ENCODE results near the gene ARMH1. TPM values are rescaled to one million over a fixed set of nuclear protein-coding genes. Genes with fewer than 3 reads are reported as not detected.

Gene ARMH1
- total RNA-seq, 8 experiments from 2014 or later: 3.4 to 20.8 (median 6.0) TPM

DNA sequence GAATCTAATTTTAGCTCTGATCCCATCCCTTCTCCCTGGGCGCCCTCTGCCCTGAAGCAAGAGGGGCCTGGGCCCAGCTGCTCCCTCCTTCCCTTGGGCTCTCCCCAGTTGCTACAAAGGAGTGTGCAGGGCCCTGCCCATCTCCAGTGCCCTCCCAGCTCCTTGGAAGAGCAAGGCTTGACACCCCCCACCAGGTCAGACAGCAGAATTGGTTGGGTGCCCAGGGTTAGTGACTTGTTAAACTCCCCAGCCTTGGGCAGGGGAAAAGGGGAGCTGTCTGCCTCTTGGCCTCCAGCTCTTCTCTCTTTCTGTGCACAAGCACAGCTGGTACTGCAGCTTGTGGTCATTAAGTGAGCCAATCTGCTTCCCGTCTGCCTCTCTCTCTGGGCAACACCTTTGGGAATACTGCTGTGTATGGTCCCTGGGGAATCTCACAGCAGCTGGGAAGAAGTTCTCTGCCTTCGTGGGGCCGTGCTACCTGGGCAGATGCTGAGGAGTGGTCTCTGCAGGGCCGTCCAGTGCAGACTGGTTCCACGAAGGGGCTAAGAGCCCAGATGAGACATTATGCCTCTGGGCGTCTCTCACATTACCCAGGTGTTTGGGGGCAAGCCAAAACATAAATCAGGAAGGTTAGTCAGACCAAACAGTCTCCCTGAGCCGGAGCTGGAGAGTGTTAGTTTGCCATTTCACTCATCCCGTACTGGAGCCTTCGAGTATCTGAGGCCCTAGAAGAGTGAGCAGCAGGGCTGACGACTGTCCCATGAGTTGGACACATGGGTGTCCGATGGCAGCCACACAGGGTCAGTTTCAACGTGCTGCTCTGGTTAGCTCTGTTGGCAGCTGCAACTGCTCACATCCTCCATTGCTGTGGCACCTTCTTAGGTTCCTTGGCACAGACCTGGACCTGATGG, 37.6 kb upstream of the ARMH1 start:
- Histone ChIP-seq H3K4me1 (replicated peaks in 1 of 2) (peaks cover 56 to 83% of the 10 kb centered on the region in 2 donors), H3K4me3 (no peak overlapping the region), H3K27ac (peak overlapping the region; percentile 63 to 77)
- ATAC-seq (replicated peaks in 6 of 8): peak in 5 of 8 experiments; percentile 7 to 20 (median 18)
- 60 to 100% (median 80%) methylated on average over 1 to 13 of the region's 13 CpGs; no CpG with 5 or more reads in 4 of the 10 experiments for WGBS, 10 experiments
- in situ Hi-C loops (cut with MboI; ENCODE audit: low pct_unique_long_range_greater_than_20kb in 2 of 9, low sequenced_read_pairs in 9 of 9, unreplicated experiment in 9 of 9): loop anchor here in 4 of 9 experiments (25.0 kb wide), 2 partner anchors 225 to 425 kb away; partner anchors contain the start of genes RNF220 (in 4 of the 4) and DMAP1 (in 1 of the 4)

DNA sequence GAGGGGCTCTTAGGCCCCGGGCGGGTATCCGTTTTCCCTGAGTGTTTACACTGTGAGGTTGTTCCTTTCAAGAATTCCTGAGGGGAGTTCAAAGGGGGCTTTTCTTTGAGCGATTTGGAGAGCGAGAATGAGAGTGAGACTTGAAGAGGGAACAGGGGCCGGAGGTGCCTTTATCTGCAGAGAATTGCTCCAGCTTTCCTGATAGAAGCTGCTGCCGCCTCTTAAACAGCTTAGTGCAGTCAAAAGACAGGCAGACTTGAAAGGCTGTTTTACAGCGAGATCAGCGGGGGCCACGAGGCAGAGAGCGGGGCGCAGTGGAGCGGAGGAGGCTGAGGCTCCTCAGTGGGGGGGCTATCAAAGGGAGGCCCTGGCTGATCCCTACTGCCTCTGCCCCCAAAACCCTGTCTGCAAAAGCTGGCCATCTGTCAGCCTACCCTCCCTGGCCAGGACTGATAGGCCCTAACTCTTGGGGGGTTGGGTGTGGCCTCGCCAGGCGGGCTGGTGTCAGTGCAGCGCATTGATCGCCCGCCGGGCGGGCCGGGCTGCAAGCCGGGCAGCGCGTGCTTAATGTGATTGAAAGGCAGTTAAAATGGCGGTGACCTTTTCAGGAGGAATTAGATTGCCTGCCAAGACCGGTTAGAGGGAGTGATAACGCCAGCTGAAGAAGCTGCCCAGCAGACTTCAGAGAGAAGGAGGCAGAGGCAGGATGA, 36.7 kb upstream of the ARMH1 start:
- peak overlapping the region; percentile 43 to 77 for H3K27ac ChIP-seq
- 66 to 100% (median 91%) methylated on average over 2 to 21 of the region's 27 CpGs; no CpG with 5 or more reads in 2 of the 10 experiments for WGBS, 10 experiments
- peak in 5 of 8 experiments; percentile 17 to 55 (median 25) for ATAC-seq (replicated peaks in 6 of 8)

DNA sequence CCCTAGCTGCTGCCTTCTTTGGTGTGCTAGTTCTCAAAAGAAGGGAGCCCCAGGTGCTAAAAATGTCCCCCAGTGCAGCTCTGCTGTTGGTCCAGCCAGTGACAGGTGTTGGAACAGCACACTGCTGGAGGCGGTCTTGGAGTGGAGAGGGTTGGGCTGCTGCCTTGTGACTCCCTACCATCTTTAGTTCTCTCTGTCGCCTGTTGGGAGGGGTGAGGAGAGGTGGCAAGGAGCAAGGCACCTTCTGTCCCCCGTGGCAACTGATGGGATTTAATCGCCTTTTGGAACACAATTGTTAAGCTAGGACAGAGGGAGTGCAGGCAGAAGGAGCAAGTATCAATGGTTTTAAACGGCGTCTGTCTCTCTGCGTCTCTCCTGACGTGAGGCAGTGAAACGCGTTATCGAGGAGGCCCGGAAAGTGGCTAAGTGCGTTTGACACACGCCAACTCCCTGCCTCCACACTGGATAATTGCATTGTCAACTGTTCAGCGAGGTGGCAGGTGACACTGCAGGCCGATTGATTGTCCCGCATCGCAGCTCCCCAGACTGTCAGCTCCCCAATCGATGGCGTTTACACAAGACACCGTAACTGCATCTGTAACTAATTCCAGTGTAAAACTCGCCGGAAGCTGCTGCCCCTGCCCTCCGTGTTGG, 34.2 kb upstream of the ARMH1 start:
- H3K4me3 ChIP-seq: no peak overlapping the region
- WGBS, 10 experiments: 70 to 100% (median 88%) methylated on average over 1 to 24 of the region's 24 CpGs; no CpG with 5 or more reads in 1 of the 10 experiments
- peak in 4 of 8 experiments; percentile 5 to 31 (median 25) for ATAC-seq (replicated peaks in 6 of 8)
- H3K27ac ChIP-seq: peak overlapping the region; percentile 26 to 31
- peaks cover 63 to 87% of the 10 kb centered on the region in 2 donors for H3K4me1 ChIP-seq (replicated peaks in 1 of 2)
- in situ Hi-C loops (cut with MboI; ENCODE audit: low pct_unique_long_range_greater_than_20kb in 2 of 9, low sequenced_read_pairs in 9 of 9, unreplicated experiment in 9 of 9): loop anchor here in 4 of 9 experiments (25.0 kb wide), 2 partner anchors 228 to 428 kb away; partner anchors contain the start of genes RNF220 (in 4 of the 4) and DMAP1 (in 1 of the 4)

More for the DNA sequence above, 36.7 kb upstream of the ARMH1 start:
- H3K4me1 ChIP-seq (replicated peaks in 1 of 2): peaks cover 51 to 78% of the 10 kb centered on the region in 2 donors
- no peak overlapping the region for H3K4me3 ChIP-seq
- in situ Hi-C loops (cut with MboI; ENCODE audit: low pct_unique_long_range_greater_than_20kb in 2 of 9, low sequenced_read_pairs in 9 of 9, unreplicated experiment in 9 of 9): loop anchor here in 4 of 9 experiments (25.0 kb wide), 2 partner anchors 226 to 426 kb away; partner anchors contain the start of genes RNF220 (in 4 of the 4) and DMAP1 (in 1 of the 4)

DNA sequence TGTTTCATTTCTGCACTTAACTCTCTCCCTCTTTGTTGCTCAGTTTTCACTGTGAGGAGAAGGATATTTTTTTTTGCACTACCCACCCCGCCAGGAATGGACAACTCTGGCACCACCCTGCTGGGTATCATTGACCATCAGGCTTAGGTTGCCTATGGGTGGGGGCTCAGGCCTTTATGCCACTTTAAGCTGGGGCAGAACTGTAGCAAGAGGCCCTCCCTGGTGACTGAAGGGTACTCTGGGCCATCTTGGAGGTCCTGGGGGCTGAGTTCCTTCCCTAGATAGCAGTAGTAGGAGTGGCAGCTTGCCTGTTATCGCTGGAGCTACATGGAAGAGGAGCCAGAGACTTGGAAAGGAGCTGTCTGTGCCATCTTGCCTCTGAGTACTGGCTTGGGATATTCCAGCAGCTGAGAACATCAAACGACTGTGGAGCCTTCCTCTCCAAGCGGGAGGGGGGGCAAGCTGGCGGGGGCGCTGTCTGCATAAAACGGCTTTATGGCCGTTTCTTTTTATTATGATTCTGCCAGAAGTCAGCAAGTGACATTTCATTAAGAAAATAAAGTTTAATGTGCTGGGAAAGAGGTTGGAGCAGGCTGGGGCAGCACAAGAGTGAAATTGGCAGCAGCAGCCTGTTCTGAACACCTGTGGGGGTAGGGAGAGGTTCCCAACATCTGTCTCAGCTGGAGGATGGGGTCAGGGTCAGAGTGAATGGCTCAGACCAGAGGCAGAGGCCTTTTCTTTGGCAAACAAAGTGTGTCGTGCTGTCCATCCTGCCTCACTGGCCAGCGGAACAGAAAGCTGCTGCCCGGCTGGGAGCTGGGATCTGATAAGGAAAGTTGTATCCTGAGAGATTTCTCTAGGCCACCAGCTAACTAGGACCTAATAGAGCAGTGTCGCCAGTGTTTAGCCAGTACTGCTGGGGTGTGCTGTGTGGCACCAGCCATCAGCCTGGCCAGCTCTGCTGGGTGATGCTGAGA, 33.1 kb upstream of the ARMH1 start:
- H3K4me3 ChIP-seq: no peak overlapping the region
- WGBS, 10 experiments: 68 to 100% (median 87%) methylated on average over 1 to 11 of the region's 12 CpGs; no CpG with 5 or more reads in 1 of the 10 experiments
- H3K27ac ChIP-seq: no peak overlapping the region
- ATAC-seq (replicated peaks in 6 of 8): no peak
- H3K4me1 ChIP-seq (replicated peaks in 1 of 2): peaks cover 63 to 87% of the 10 kb centered on the region in 2 donors
- in situ Hi-C loops (cut with MboI; ENCODE audit: low pct_unique_long_range_greater_than_20kb in 2 of 9, low sequenced_read_pairs in 9 of 9, unreplicated experiment in 9 of 9): loop anchor here in 4 of 9 experiments (25.0 kb wide), 2 partner anchors 229 to 429 kb away; partner anchors contain the start of genes RNF220 (in 4 of the 4) and DMAP1 (in 1 of the 4)

DNA sequence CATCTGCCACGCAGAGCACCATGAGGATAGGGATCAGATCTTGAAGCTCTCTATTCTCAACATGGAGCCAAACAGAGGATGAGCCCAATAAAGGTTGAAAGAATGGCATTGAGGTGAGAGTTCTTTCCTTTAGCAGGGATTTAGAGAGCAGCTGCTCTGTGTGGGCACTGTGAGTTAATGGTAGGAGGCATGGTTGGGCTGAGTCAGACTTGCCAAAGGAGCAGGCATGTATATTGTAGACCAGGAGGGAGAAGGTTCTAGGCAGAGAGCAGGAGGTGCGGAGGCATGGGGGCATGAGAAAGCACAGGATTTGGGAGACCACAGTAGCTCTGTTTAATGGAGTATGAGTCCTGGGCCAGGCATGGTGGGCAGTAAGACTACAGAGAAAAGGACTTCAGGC, 32.3 kb upstream of the ARMH1 start:
- H3K4me3 ChIP-seq: no peak overlapping the region
- peaks cover 61 to 87% of the 10 kb centered on the region in 2 donors for H3K4me1 ChIP-seq (replicated peaks in 1 of 2)
- in situ Hi-C loops (cut with MboI; ENCODE audit: low pct_unique_long_range_greater_than_20kb in 2 of 9, low sequenced_read_pairs in 9 of 9, unreplicated experiment in 9 of 9): loop anchor here in 4 of 9 experiments (25.0 kb wide), 2 partner anchors 230 to 430 kb away; partner anchors contain the start of genes RNF220 (in 4 of the 4) and DMAP1 (in 1 of the 4)
- no peak for ATAC-seq (replicated peaks in 6 of 8)
- WGBS, 10 experiments: 78 to 100% (median 100%) methylated on average over 1 to 2 of the region's 2 CpGs; no CpG with 5 or more reads in 2 of the 10 experiments
- no peak overlapping the region for H3K27ac ChIP-seq

DNA sequence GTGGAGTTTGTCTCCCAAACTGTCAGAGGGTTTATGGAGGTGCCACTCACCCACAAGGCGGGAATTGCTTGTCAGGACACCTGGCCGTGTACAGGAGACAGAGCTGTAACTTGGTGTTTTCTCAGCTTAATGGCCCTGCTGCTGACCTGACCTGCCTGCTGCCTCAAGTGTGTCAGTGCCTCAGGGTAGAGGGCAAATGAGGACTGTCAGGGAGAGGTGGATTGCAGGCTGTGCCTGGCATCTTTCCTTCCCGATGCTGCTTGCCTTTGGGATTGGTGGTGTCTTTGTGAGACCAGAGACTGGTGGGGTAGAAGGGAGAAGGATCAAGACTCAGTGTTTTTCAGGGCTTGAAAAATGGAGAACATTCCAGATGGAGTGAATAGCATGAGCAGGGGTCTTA, 31.6 kb upstream of the ARMH1 start:
- Histone ChIP-seq H3K4me1 (replicated peaks in 1 of 2) (peaks cover 55 to 81% of the 10 kb centered on the region in 2 donors), H3K4me3 (no peak overlapping the region), H3K27ac (no peak overlapping the region)
- no peak for ATAC-seq (replicated peaks in 6 of 8)
- 57 to 100% (median 98%) methylated on average over 1 to 3 of the region's 3 CpGs; no CpG with 5 or more reads in 4 of the 10 experiments for WGBS, 10 experiments
- in situ Hi-C loops (cut with MboI; ENCODE audit: low pct_unique_long_range_greater_than_20kb in 2 of 9, low sequenced_read_pairs in 9 of 9, unreplicated experiment in 9 of 9): loop anchor here in 4 of 9 experiments (25.0 kb wide), 2 partner anchors 231 to 431 kb away; partner anchors contain the start of genes RNF220 (in 4 of the 4) and DMAP1 (in 1 of the 4)

DNA sequence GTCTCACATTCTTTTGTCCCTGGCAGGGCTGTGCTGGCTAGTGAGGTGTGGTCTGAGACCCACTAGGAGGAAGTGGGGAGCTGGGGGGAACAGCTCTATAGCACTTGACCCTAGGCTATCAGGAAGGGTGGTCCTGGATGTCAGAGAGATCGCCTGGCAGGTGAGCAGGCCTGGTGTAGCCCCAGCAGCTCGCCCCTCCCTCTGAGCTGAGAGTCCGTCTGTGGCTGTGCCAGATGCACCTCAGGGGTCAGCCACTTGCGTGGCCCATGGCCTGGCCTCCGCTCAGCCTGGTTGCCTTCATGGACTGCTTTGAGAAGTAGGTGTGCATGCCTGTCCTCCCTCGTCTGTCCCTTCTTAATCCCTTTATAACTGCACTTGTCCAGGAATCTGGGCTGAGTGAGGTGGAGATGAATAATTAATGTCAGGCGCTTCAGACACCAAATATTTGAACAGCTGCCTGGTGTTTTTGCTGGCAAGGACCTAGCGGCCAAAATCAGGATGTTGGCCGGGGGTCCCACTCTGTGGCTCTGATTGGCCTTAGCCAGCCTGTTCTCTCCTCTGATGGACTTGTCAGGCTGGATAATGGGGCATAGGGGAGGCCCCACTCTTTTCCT, 30.7 kb upstream of the ARMH1 start:
- WGBS, 10 experiments: 43 to 96% (median 94%) methylated on average over 2 to 9 of the region's 9 CpGs; no CpG with 5 or more reads in 4 of the 10 experiments
- peaks cover 50 to 72% of the 10 kb centered on the region in 2 donors for H3K4me1 ChIP-seq (replicated peaks in 1 of 2)
- no peak overlapping the region for H3K4me3 ChIP-seq
- H3K27ac ChIP-seq: peak overlapping the region; percentile 7 to 48
- ATAC-seq (replicated peaks in 6 of 8): peak in 2 of 8 experiments; percentile 6 to 75
- in situ Hi-C loops (cut with MboI; ENCODE audit: low pct_unique_long_range_greater_than_20kb in 2 of 9, low sequenced_read_pairs in 9 of 9, unreplicated experiment in 9 of 9): loop anchor here in 4 of 9 experiments (25.0 kb wide), 2 partner anchors 232 to 432 kb away; partner anchors contain the start of genes RNF220 (in 4 of the 4) and DMAP1 (in 1 of the 4)

DNA sequence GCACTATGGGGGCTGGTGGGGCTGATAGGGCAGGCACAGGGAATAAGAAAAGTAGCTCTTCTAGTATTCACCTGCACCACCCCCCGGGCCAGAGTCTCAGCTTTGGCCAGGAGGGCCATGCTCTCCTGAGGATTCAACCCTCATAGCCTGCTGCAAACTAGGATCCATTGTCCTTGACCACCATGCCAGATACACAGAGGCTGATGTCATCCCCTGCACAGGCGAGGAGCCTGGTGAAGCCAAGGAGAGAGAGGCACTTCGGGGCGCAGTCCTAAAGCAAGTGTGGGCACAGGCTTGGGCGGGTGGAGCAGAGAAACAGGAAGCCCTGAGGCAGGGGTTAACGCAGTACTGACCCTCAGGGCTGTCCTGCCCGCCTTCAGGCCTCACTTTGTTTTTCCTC, 29.7 kb upstream of the ARMH1 start:
- H3K4me1 ChIP-seq (replicated peaks in 1 of 2): peaks cover 55 to 69% of the 10 kb centered on the region in 2 donors
- ATAC-seq (replicated peaks in 6 of 8): no peak
- in situ Hi-C loops (cut with MboI; ENCODE audit: low pct_unique_long_range_greater_than_20kb in 2 of 9, low sequenced_read_pairs in 9 of 9, unreplicated experiment in 9 of 9): loop anchor here in 4 of 9 experiments (5.0 to 25.0 kb wide), 3 partner anchors 233 to 433 kb away; partner anchors contain the start of genes RNF220 (in 4 of the 4) and DMAP1 (in 1 of the 4)
- no peak overlapping the region for H3K4me3 ChIP-seq
- 60 to 100% (median 93%) methylated on average over 1 to 7 of the region's 7 CpGs; no CpG with 5 or more reads in 4 of the 10 experiments for WGBS, 10 experiments
- H3K27ac ChIP-seq: peak overlapping the region; percentile 4 to 48

DNA sequence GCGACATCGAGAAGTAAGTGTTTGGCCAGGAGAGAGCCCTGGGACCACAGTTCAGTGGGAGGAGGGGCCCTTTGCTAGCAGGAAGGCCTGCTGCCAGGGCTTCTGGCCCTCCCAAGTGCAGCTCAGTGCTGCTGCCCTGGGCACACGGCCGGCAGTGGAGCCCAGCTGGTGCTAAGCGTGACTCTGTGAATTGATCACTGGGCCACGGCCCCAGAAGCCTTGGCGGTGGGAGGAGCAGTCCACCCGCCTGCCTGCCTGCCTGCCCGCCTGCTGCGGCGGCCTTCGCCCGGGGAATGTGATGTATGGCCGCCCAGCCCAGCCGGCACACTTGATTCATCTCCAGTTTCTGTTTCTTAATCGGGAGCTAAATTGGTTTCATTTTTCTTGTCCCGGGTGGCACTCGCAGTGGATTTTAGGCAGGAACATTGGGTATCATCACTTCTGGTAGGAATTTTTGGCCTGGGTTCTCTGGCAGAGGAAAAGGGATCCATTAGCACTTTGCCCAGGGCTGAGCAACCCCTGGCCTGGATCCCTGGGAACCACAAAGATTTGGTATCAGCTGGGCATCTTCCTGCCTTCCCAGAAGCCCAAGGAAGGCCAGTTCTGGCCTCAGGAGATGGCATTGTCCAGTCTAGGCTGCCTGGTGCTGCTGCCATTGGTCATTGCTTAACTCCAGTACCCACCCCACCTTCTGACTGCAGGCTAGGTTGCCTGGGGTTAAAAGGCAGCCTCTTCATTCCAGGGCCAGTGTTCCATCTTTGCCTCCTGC, 28.9 kb upstream of the ARMH1 start:
- WGBS, 10 experiments: 8 to 100% (median 76%) methylated on average over 2 to 17 of the region's 18 CpGs; no CpG with 5 or more reads in 3 of the 10 experiments
- Histone ChIP-seq H3K4me3 (no peak overlapping the region), H3K27ac (peak overlapping the region; percentile 16 to 23), H3K4me1 (replicated peaks in 1 of 2) (peaks cover 56 to 69% of the 10 kb centered on the region in 2 donors)
- in situ Hi-C loops (cut with MboI; ENCODE audit: low pct_unique_long_range_greater_than_20kb in 2 of 9, low sequenced_read_pairs in 9 of 9, unreplicated experiment in 9 of 9): loop anchor here in 4 of 9 experiments (5.0 to 25.0 kb wide), 3 partner anchors 233 to 433 kb away; partner anchors contain the start of genes RNF220 (in 4 of the 4) and DMAP1 (in 1 of the 4)
- ATAC-seq (replicated peaks in 6 of 8): peak; percentile 6 to 91 (median 18)
